Activated CD4-positive, CD25-positive, alpha-beta regulatory T cell treated with anti-CD3 and anti-CD28 coated beads, Interleukin-2, amount 50 U/mL, for 72 hours (primary cell): ENCODE results near the gene ATL3.
"Not testable (repeated sequence)": the region's sequence is repeated elsewhere in the genome, so short reads cannot be mapped to it uniquely, and the experiment has no call there.

ENCODE experiments used
- DNase-seq: peaks from one replicate; pipeline ENCODE4 v3.0.0; 2021

ATL3 gene

GRCh38 chr11:63583357-63583677, 87.9 kb downstream of the ATL3 start:
- DNase-seq, result no peak

GRCh38 chr11:63581224-63581623, 90.0 kb downstream of the ATL3 start:
- DNase-seq, result not testable (repeated sequence)

DNA sequence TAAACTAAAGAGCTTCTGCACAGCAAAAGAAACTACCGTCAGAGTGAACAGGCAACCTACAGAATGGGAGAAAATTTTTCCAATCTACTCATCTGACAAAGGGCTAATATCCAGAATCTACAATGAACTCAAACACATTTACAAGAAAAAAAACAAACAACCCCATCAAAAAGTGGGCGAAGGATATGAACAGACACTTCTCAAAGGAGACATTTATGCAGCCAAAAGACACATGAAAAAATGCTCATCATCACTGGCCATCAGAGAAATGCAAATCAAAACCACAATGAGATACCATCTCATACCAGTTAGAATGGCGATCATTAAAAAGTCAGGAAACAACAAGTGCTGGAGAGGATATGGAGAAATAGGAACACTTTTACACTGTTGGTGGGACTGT, 92.3 kb downstream of the ATL3 start:
- DNase-seq, result not testable (repeated sequence)

- DNase-seq, result no peak
Observed at GRCh38 chr11:63574856-63575602, 96.1 kb downstream of the ATL3 start.
